ENCODE data around the gene ATG10.
"Not testable (repeated sequence)": the region's sequence is repeated elsewhere in the genome, so short reads cannot be mapped to it uniquely, and the experiment has no call there.

Gene ATG10

DNA sequence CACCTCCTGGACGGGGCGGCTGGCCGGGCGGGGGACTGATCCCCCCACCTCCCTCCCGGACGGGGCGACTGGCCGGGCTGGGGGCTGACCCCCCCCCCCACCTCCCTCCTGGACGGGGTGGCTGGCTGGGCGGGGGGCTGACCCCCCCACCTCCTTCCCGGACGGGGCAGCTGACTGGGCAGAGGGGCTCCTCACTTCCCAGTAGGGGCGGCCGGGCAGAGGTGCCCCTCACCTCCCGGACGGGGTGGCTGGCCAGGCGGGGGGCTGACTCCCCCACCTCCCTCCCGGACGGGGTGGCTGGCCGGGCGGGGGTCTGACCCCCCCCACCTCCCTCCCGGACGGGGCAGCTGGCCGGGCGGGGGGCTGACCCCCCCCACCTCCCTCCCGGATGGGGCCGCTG is 11.3 kb downstream of the ATG10 start:
- not testable (repeated sequence) for FAIRE-seq

DNA sequence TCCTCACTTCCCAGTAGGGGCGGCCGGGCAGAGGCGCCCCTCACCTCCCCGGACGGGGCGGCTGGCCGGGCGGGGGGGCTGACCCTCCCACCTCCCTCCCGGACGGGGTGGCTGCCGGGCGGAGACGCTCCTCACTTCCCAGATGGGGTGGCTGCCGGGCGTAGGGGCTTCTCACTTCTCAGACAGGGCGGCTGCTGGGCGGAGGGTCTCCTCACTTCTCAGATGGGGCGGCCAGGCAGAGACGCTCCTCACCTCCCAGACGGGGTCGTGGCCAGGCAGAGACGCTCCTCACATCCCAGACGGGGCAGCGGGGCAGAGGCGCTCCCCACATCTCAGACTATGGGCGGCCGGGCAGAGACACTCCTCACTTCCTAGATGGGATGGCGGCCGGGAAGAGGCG is 11.7 kb downstream of the ATG10 start:
- FAIRE-seq = not testable (repeated sequence)

- no peak for FAIRE-seq
Observed at GRCh38 chr5:81986126-81986525, 14.3 kb downstream of the ATG10 start.

- FAIRE-seq = no peak
Observed at GRCh38 chr5:81989204-81989603, 17.4 kb downstream of the ATG10 start.

DNA sequence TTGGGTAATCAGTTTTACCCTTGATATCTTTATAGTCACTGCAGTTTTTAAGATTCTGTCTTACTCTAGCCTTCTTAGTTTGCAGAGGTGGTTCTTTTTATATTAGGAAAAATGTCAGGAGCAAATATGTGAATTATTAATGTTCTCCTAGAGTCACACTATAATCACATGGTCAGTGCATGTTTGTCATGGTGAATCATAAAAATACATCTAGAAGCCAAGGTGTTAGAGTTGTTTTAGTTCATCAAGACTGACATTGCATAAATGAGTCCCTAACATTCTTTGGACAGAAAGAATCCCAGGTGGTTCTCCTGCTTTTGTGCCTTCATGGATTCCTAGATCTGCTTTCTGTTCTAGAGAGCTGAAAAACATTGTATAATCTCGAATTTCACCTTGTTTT is 22.9 kb downstream of the ATG10 start:
- FAIRE-seq = no peak

- FAIRE-seq = no peak
Observed at GRCh38 chr5:81995407-81995806, 23.6 kb downstream of the ATG10 start.

DNA sequence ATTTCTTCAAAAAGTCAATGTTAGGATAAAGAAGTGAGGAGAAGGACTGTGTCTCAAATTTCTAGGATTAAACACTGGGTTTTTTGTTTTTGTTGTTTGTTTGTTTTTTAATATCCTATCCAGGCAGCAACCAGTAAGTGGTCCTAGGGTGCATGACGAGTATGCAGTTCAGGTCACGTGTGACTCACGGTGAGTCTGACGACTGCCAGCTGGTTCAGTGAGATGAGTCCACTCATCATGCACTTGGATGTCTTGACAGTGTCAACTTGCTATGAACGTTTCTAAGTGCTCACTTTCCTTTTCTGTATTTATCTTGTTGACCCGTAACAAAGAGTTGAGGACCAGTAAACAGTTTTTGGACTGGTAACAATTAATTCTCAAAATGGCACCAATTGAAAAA is 32.7 kb downstream of the ATG10 start:
- FAIRE-seq = no peak

DNA sequence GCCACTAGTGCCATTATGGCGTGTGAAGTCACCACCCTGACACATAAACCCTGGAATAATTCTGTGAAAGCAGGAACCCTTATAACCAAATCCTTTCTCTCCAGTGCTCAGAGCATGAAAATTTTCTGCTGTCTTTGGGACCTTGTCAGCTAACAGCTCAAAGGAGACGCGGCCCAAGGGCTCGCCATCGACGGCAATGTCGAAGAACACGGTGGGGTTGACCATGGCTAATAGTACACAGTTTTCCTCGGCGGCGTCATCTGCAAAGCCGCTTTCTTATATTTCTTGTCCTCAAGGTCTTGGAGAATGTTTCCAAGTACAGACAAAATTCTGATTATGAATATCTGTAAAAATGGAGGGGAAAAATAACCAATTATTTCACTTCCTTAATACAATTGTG is 38.0 kb downstream of the ATG10 start:
- not testable (repeated sequence) for FAIRE-seq

DNA sequence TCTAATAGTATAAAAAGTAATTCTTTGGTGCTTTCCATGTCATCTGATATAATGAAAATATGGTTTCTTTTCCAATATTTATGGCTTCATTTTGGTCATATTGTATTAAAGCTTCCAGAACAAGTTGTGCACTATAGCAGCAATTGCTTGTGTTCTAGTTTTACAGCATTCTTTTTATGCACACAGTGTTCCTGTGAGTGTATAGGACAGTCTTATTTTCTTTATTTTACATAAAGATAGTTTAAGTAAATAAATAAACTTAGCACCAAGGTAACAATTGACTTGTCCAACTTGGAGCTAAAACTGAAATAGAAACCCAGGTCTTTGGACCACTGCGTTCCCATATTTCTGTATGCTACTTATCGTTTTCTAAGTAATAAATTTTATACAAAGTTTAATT is 38.9 kb downstream of the ATG10 start:
- no peak for FAIRE-seq

- FAIRE-seq = no peak
Observed at GRCh38 chr5:82011761-82012160, 39.9 kb downstream of the ATG10 start.

DNA sequence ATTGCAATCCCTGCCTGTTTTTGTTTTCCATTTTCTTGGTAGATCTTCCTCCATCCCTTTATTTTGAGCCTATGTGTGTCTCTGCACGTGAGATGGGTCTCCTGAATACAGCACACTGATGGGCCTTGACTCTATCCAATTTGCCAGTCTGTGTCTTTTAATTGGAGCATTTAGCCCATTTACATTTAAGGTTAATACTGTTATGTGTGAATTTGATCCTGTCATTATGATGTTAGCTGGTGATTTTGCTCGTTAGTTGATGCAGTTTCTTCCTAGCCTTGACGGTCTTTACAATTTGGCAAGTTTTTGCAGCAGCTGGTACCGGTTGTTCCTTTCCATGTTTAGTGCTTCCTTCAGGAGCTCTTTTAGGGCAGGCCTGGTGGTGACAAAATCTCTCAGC is 42.8 kb downstream of the ATG10 start:
- FAIRE-seq = not testable (repeated sequence)

GRCh38 chr5:82018462-82018861 is 46.6 kb downstream of the ATG10 start:
- FAIRE-seq = no peak

DNA sequence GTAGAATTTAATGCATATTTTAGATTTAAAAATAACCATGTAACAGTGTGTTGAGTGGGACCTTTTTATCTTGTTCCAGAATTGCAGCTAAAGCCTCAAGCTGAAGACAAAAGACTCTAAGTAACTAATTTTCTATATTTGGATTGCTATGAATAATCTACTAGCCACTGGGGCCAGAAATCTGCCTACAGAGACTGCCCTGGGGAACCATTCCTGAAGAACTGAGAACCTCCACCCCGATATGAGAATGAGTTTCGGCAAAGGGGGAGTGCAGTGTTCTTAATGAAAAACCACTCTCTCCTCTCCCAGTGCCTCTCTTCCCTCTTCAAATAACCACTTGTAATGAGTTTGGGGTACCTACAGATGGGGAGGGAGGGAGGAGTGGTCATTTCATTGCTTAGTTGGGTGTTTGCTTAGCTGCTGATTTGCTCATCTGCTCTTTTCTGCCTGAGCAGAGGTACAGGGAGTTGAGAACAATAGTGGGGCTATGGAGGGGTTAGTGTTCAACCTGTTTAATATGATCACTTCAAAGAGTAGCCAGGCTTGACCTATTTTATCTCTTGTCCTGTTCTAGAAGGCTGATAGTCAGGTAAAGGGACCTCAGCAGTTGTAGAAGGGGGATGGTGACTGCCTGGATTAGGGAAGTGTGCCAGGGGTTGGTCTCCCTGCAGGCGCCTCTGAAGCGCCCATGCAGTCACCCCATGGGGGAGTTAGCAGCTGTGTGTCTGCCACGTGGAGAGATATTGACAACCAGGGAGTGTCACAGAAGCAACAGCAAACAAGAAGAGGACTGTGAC is 47.7 kb downstream of the ATG10 start:
- no peak for FAIRE-seq

GRCh38 chr5:82022499-82022898 is 50.7 kb downstream of the ATG10 start:
- FAIRE-seq = no peak

DNA sequence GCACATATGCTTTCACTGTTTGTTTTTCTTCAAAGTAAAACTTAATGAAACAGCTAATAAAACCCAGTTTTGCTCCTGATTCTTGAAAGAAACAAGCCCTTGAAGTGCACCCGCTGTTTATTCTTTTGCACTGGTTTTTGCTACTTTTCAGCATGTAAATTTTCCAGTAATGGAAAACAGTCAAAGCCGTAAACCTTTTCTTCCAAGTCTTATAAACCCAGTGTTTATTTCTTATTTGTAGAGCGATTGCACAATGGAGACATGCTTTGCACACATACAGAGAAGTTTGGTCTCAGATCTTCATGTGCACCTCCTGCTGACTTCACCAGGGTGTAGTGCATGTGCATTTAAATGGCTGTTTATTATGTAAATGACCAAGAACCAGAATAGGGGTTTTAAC is 51.8 kb downstream of the ATG10 start:
- FAIRE-seq = peak; percentile 99

DNA sequence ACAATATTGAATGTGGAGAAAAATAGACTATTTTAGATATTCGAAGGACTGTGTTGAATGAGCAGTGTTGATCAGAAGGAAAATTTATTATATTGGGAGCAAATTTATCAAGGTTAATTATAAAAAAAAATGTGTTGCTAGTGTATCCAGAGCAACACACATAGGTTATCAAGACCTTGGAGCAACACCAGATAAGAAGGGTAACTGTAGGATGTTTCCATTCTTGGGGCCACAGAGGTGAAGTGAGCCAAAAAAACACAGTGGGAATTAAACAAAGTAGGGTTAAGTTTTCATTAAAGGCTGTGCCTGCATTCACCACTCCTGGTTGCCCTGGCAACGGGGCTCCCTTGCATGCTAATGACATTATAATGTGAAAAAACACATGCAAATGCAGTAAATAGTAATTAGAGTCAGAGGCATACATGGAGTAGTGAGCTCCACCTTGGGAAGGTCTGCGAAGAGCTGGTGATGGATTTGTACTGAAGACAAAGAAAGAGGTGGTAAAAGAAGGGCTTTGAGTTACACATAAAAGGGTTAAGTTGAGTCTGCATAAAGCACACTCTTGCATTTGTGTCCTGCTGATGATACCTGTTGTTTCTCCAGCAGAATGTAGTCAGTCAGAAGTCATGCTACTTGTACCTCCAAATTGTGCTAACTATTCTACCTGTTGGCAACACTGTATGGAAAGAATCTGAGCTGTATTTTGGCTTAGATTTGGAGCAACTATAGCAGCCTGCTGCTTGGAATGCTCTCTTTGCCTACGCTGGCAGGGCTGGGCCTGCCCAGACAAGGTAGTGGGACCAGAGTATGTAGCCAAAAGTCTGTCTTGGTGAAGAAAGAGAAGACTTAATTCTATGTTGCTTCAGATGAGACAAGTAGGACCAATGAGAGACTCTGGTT is 59.6 kb downstream of the ATG10 start:
- FAIRE-seq = no peak

DNA sequence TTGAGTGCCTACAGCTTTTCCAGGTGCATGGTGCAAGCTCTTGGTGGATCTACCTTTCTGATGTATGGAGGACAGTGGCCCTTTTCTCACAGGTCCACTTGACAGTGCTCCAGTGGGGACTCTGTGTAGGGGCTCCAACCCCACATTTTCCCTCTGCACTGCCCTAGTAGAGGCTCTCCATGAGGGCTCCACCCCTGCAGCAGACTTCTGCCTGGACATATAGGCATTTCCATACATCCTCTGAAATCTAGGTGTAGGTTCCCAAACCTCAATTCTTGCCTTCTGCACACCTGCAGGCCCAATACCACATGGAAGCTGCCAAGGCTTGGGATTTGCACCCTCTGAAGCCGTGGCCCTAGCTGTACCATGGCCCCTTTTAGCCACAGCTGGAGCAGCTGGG is 71.1 kb downstream of the ATG10 start:
- FAIRE-seq = not testable (repeated sequence)

DNA sequence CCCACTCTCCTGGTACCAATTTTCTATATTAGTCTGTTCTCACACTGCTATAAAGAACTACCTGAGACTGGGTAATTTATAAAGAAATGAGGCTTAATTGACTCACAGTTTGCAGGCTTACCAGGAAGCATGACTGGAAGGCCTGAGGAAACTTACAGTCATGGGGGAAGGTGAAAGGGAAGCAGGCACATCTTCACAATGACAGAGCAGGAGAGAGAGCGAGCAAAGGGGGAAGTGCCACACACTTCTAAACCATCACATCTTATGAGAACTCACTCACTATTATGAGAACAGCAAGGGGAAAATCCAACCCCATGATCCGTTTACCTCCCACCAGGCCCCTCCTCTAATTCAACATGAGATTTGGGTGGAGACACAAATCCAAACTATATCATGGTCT is 72.2 kb downstream of the ATG10 start:
- no peak for FAIRE-seq

- FAIRE-seq = no peak
Observed at GRCh38 chr5:82045554-82046275, 73.9 kb downstream of the ATG10 start.

DNA sequence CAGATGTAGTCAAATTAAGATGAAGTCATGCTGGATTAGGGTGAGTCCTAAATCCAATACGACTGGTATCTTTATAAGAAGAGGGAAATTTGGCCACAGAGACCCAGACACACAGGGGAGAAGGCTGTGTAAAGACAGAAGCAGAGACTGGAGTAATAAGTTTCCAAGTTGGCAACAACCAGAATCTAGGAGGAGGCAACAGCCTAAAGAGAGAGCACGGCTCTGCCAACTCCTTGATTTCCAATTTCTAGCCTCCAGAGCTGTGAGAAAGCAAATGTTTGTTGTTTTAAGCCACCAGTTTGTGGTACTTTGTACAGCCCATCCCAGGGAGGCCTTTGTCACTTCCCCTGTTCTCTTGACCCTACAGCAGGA is 74.4 kb downstream of the ATG10 start:
- FAIRE-seq = no peak

- FAIRE-seq = no peak
Observed at GRCh38 chr5:82050955-82051354, 79.1 kb downstream of the ATG10 start.

DNA sequence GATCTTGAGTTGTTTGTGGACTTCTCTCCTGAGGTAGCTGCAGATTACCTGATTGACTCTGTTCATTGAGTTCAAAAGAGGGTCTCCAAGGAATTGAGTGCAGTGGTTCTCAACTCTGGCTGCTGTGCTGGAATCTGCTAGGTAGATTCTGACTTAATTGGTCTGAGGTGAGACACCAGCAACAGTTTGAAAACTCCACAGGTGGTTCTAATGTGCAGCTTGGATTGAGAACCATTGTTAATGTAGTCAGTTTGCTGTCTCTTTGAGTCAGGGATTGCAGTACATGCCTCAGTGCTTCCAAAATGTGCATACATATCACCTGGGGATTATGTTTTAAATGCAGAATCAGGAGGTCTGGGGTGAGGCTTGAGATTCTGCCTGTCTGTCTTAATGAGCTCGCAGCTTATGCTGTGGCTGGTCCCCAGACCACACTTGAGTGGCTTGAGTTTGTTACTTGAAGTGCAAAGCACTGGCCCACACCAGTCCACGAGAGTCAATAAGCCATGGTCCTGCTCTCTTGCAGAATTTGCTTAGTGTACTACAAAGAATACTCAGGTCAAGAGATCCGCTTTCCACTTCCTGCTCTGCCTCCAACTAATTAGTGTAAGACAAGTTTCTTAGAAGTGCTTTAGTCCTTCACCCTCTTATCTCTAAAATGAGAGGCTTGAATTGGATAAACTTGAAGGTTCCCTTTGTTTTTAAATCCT is 82.3 kb downstream of the ATG10 start:
- no peak for FAIRE-seq

DNA sequence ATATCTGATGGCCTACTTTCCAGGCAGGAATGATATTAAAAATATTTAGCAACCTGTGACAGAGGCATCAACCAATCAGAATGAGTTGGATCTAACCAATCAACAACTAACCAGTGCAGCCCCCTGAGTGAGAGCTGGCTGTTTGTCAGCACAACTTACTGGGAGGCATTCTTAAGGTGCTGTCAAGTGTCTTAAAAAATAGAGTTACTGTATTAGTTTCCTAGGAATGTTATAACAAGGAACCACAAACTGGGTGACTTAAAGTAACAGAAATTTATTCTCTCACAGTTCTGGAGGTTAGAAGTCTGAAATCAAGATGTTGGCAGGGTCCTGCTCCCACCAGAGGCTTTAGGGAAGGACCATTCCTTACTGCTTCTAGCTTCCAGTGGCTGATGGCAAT is 85.2 kb downstream of the ATG10 start:
- no peak for FAIRE-seq
